HG03060 (cell line): ENCODE measurements around the gene FAM171A2.
"Not testable (repeated sequence)": the region's sequence is repeated elsewhere in the genome, so short reads cannot be mapped to it uniquely, and the experiment has no call there.

Experiments used
- ATAC-seq: cut with Tn5 transposase; IDR thresholded peaks from one replicate; pipeline ENCODE4 v1.9.1; 2021; ENCODE audit warnings: low read depth, moderate number of reproducible peaks; ENCODE audit not compliant: unreplicated experiment

FAM171A2 gene

DNA sequence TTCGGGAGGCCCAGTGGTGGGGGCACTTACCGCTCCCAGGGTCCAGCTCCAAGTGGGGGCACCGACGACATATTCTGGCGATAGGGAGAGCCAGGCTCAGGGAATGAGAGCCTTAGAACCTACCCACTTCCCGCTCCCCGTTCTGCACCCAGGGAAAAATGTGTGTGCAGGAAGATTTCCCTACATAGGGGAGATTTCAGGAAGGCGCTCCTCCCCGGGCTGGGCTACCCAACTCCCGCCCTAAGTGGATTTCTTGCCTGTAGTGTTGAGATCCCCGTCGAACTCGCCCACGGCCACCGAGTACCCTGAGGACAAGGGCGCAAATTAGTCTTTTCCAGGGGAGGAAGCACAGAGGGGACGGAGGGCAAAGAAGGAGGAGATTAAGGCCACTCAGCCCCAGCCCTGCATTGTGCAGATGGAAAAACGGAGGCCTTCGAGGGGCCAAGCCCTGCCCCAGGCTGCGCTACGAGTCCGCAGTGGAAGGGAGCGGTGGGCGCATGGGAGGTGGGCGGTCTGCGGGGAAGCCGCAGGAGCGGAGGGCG is 20.7 kb upstream of the FAM171A2 start:
- ATAC-seq, result no peak

DNA sequence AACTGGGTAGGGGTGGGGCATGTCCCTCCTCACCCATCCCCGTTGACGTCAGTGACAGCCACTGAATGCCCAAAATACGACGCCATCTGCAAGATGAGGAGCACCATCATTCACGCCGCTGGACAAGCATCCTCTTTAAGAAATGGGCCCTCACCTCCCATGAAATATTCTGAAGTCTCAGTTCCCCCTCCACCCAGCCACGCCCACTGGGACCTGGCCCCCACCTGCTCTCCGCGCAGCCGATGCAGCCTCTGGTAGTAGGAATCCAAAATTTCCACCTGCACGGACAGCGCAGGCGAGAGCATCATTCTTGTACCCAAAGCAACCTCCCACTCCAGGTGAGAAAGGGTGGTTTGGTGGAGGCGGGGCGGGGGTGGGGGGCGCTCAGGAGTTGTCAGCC is 20.2 kb upstream of the FAM171A2 start:
- ATAC-seq, result no peak

DNA sequence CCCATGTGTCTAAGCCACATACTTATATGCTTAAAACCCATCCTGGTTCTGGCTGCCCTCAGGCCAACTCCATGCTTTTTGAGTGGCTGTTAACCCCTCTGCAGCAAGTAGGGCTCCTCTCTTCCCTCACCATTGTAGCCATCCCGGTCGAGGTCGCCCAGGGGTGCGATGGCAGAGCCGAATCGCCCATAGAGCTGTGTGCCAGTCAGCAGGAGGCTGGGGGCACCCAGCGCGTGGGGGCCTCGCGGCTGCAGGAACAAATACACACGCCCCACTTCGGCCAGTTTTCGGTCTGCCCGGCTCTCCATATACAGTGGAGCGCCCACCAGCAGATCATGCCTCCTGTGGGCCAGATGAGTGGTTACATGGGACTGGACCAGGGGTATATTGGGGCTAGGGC is 19.7 kb upstream of the FAM171A2 start:
- no peak for ATAC-seq

DNA sequence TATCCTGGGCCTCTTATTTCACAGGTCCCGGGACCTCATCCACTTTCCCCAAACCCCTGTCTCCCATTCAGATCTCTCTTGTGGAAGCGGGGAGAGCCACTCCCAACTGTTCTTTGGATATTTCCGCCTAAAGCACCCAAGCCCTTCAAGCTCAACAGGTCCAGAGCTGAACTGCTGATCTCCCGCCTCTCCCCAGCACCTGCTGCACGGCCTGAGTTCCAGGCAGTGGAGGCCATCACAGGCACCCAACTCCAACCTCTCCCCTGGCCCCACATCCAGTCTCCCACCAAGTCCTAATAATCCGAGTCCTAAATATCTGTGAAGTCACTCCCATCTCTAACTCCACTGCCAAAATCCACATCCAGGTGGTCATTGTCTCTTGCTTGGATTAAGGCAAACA is 19.3 kb upstream of the FAM171A2 start:
- no peak for ATAC-seq

DNA sequence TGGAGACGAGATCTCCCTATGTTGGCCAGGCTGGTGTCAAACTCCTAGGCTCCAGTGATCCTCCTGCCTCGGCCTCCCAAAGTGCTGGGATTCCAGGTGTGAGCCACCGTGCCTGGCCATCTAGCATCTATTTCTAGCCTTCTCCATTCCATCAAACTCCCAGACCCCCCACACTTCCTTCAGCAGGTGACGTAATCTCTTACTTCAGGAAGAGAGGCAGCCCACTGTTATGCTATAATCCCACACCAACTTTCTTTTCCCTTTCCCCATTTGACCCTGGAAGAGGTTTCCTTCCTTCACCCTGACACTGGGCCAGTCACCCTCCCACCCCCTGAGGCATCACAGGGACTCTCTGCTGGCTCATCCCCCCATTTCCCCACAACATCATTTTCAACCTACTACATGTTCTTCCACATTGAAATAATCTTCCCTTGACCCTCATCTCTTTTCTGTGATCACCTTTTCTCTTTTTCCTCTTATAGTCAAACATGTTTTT is 18.2 kb upstream of the FAM171A2 start:
- no peak for ATAC-seq

DNA sequence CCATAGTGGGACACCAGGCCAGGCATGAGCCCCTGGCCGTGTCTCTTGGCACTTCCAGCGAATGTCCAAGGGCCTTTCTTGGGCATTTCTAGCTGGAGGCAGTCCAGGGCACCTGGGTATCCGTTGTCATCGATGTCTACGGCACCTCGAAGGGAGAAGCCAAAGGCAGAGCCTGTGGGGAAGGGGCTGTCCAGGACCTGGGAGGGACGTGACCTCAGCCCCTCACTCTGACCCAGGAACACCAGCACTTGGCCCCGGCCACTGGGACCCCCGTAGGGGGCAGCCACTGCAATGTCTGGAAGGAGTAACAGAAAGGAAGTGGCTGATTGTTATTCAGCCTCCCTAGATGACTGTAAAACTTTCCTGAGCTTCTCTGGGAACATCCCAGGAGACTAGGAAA is 17.1 kb upstream of the FAM171A2 start:
- no peak for ATAC-seq

DNA sequence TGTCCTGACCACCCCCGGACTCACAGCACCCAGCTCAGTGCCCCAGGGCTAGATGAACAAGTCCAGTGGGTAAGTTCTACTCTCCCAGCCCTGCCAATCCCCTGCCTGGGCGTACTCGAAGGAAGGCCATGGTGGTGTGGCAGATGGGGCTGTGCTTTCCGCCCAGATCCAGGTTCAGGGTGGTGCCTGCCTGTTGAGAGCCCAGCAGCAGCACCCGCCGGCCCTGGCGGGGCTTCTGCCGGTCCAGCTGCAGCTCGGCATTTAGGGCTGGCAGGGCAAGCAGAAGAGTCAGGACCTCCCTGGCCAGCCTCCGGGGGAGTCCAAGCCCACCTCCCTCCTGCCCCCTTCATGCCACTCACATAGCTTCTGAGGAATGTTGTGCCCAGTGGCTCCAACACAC is 16.2 kb upstream of the FAM171A2 start:
- ATAC-seq, result no peak

DNA sequence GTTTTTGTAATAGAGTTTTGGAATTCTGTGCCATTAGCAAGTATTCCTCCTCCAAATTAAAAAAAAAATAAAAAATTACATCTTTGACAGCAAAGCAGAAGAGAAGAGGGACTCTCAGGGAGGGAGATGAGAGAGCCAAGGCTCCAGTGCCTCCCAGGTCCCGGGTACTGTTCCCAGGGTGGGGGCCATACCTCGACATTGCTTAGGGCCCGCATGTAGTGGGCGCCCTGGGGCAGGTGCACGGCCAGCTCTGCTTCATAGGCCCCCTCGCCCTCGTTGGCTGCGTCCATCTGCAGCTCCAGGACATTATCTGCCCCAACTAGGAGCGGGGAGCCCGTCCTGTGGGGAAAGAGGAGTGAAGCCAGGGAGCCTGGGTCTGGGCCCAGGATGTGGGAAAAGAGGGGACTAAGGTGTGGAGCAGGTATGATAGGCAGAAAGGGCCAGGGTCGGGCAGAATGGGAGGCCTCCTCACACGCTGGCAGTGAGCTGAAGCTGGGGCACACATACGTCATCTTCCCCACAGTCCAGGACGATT is 14.6 kb upstream of the FAM171A2 start:
- ATAC-seq, result no peak

DNA sequence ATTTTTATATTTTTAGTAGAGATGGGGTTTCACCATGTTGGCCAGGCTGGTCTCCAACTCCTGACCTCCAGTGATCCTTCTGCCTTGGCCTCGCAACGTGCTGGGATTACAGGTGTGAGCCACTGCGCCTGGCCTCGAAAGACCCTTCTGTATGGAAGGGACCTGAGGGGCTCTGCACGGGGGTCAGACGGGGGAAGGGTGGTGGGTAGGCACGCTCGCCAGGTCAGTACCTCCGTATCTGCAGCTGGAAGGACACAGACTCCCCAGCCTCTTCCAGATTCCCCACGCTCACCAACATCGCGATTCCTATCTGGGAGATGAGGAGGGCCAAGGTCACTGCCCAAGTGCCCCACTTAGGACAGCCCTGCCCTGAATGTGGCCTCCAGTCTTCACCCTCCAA is 13.1 kb upstream of the FAM171A2 start:
- ATAC-seq, result no peak

DNA sequence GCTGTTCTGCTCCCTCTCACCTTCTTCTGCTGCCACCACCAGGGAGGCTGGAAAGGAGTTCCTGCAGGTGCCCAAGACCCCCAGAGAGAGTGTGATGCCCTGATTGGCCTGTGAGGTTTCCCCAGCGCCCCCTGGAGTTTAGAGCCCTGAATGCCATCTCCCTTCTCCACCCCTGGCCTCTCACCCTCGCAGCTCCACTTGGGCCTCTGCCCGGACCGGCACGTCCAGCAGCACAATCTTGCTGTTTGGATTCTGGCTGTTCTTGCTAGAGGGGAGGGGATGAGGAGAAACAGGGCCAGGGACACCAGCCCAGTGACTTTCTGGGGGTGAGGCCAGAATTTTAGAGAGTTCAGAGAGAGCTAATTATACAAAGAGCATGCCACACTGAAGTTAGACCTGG is 12.5 kb upstream of the FAM171A2 start:
- no peak for ATAC-seq

DNA sequence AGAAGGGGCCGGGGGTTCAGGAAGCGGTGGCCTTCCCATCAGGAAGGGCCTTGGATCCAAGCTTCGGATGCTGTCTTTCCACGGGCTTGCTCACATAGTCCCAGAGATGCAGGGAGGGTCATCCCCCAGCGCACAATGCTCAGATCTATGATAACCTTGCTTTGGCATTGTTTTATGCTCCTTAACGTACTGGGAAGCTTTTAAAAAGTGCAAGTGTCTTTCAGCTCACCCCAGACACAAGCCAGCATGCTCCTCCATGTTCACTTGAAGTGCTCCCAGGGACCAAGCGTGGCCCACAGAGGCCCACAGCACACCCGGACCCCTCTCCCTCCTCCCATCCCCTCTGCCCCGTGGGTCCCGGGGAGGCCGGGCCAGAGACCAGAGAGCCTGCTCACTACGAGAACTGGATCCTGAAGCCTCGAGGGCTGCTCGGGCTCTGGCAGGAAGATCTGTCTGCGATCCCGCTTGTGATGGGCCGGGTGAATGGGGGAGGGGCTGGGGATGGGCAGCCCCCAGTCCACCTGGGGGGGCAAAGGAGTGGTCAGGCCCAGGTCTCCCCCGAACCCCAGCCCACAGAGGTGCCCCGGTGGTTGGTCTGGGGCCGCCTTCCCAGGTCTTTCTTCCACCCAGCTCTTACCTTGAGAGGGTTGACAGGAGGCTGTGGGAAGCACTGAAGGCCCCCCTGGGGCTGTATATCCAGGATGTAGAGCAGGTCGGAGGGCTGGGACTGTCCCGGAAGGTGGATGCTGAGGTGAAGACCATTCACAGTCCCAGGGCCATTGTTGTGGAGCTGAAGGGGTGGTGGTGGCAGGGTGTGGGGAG is 11.8 kb upstream of the FAM171A2 start:
- no peak for ATAC-seq

DNA sequence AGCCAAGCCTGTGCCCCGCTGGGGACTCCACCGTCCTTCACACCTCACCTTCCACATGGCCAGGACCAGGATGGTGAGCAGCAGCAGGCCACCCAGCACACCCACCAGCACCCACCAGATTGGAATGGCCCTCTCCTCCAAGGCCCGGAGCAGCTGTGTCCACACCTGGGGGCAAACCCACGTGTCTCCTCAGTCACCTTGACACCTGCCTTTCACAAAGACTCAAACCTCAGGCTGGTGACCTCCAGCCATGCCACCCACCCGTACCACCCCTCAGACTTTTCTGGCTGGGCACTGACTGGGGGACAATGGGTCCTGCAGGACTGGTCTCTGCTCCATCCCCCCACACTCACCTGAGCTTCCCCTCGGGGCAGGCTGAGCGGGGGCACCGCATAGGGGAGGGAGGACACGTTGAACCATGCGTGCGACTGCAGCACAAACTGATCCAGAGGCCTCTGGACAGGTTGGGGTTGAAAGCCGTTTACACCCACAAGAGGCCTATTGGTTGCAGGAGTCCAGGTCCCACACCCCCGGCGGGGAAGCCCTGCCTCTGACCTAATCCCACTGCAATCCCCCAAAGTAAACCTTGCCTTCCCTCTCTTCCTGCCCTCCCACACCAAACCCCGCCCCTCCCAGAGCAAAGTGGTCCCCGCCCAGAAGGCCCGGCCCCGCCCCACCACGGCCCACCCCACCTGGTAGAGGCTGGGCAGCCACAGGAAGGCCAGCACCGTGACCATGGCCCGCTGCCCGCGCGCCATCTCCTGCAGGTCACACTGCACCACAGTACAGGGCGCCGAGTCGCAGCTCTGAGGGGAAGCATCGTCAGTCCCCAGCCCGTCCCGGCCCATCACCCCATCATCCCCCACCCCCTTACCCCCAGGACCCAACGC is 10.9 kb upstream of the FAM171A2 start:
- ATAC-seq, result no peak

DNA sequence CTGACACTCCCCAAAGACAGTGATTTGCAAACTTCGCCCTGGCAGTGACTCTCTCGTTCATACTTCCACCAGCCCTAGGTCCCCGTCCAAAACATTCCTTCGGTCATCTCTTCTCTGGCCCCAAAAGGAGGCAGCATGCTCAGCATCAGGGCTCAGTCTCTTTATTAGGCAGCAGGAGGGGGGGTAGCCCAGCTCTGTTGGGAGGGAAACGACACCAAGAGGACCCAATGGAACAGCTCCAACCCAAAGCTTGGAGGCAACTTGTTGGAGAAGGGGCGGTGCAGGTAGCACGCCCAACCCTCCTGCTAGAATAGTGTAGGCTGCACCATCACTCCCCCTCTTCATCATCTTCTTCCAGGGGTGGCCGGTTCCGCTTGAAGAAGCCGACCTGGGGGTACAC is 8.4 kb upstream of the FAM171A2 start:
- no peak for ATAC-seq

DNA sequence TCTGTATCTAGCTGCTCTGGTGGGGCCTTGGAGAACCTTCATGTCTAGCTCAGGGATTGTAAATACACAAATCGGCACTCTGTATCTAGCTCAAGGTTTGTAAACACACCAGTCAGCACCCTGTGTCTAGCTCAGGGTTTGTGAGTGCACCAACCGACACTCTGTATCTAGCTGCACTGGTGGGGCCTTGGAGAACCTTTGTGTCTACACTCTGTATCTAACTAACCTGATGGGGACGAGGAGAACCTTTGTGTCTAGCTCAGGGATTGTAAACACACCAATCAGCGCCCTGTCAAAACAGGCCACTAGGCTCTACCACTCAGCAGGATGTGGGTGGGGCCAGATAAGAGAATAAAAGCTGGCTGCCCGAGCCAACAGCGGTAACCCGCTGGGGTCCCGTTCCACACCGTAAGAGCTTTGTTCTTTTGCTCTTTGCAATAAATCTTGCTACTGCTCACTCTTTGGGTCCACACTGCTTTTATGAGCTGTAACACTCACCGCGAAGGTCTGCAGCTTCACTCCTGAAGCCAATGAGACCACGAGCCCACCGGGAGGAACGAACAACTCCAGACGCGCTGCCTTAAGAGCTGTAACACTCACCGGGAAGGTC is 5.9 kb upstream of the FAM171A2 start:
- not testable (repeated sequence) for ATAC-seq

DNA sequence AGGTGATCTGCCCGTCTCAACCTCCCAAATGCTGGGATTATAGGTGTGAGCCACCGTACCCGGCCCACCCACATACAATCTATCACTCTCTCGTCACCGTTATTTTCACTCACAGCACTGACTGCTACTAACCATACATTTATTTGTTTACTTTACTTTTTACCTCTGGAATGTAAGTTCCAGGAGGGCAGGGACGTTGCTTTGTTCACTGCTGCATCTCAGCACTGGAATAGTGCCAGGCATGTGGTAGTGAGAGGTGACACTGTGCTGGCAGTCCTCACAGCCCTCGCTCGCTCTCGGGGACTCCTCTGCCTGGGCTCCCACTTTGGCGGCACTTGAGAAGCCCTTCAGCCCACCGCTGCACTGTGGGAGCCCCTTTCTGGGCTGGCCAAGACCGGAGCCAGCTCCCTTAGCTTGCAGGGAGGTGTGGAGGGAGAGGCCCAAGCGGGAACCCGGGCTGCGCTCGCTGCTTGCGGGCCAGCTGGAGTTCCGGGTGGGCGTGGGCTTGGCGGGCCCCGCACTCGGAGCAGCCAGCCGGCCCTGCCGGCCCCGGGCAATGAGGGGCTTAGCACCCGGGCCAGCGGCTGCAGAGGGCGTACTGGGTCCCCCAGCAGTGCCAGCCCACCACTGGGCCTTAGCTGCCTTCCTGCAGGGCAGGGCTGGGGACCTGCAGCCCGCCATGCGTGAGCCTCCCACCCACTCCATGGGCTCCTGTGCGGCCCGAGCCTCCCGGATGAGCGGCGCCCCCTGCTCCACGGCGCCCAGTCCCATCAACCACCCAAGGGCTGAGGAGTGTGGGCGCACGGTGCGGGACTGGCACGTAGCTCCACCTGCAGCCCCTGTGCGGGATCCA is 5.0 kb upstream of the FAM171A2 start:
- ATAC-seq, result not testable (repeated sequence)

DNA sequence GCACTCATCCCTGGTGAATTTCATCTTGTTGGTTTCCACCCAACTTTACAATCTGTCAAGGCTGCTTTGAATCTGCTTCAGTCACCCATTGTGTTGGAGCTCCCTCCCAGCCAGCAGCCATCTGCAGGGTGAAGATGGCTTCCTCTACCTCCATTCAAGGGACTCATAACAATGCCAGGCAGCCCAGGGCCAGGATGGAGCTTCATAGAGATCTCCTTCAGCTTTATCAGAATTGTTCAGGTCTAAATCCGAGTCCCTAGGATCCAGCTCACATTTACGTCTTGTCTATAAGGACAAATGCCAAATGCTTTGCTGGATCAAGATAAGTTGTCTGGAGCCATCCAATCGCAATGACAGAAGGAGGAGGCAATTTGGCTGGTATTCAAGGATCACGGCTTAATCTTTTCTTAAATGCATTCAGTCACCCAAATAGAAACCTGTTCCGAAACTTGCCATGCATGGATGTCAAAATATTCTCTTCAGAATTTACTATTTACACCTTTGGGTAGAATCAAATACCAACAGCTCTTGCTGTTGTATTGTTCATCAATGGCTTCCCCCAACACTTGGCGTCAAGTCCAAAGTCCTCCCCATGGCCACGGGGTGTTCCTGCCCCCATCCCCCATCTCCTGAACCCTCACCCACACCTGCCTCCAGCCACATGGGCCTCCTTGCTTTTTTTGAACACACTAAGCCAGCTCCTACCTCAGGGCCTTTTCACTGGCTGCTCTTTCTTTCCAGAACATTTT is 3.8 kb upstream of the FAM171A2 start:
- ATAC-seq, result no peak

DNA sequence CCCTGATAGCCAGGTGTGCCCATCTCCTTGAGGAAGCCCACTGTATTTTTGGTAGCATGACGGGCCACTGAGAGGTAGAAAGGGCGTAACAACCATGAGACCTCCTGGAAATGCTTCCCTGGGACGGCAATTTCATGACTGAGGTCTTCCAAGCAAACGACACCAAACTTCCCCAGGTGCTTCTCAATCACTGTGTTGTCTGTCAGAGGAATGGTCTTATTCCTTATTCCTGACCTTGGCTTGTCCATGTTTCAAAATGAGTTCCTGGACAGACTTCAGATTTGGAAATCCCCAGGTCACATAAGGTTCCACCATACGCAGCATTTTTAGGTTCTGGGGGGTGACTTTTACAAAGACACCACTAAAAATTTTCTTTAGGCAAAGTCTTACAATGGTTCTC is 1.4 kb upstream of the FAM171A2 start:
- not testable (repeated sequence) for ATAC-seq

DNA sequence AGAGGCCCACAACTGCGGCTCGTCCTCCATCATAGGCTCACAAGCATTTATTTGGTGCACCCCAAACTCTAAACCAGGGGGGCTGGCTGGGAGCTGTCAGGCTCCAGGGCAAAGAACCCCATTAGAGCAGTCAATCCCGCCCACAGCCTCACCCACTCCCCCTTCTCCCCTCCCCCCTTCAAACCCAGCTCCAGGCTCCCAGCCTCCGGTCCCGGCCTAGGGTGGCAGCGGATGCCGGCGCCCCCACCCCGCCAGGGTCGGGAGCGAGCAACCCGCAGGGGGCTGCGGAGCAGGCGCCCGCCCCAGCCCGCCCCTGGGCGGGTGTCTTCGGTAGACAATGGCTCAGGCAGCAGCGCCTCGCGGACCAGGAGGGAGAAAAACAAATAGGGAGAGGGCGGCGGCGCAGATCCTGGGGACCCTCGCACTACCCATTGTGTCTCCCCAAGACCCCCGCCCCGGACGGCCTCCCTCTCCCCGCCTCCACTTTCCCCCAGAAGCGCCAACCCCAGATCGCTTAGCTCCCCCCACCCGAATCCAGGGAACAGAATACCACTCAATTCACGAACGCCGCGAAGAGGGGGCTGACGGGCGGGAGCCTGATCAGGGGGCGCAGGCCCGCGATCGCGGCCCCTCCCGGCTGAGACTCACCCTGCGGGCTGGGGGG is 572 bp downstream of the FAM171A2 start:
- no peak for ATAC-seq
